Measurements from ENCODE around the gene GYS1.
"Not testable (repeated sequence)": the region's sequence is repeated elsewhere in the genome, so short reads cannot be mapped to it uniquely, and the experiment has no call there.

GYS1 gene

DNA sequence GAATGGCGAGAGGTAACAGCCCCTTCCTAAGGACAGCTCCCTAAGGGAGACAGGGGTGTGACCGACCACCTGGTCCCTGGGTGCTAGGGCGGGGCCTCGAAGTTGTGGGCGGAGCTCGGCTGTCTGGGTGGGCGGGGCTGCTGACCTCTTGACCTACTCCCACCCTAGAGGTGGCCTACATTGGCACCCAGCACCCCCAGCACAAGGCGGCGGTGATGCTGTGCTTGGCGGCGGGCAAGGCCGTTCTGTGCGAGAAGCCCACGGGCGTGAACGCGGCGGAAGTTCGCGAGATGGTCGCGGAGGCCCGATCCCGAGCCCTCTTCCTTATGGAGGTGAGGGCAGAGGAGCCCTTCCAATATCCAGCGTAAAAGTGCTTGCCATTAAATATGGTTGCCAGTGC lies 57.2 kb downstream of the GYS1 start:
- DNase-seq: no peak

DNA sequence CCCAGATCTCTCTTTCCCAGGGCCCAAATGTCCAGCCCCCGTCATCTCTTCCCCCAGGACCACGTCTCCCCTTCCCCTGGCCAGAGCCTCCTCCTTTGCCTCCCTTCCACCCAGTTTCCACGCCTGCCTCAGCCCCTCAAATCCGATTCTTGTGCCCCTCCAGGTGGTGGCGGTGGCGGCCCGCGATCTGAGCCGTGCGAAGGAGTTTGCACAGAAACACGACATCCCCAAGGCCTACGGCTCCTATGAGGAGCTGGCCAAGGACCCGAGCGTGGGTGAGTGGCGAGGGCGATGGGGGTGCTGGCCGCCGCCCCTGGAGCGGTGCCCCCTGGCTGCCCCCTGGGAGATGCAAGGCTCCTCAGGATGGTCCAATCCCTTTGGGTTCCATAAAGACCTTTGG lies 58.3 kb downstream of the GYS1 start:
- DNase-seq: no peak

DNA sequence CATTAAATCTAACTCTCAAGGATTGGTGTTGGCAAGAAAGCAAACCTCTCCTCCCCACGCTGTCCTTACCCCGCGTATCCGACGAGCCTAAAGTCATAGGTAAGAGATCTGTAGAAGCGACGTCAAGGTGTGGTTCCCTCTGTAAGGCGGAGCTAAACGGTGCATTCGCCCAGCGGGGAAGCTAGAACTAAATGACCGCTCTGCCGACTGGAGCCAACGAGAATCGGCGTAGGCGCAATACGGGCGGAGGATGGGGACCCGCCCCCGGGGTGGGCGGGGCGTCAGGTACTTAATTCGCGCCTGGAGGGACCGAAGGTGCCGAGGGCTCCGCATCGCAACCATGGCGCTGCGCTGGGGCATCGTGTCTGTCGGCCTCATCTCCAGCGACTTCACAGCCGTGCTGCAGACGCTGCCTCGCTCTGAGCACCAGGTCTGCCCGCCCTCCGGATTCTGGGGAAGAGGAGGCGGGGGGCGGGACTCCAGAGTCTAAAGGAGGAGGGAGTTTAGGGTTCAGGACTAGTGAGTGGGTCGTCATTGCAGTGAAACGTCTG lies 59.7 kb downstream of the GYS1 start, which contains the start of gene DHDH:
DHDH (plus strand) TSS at position 318 of the 551 bp plus-strand sequence; CDS start at position 341, 23 bp downstream.
- DNase-seq: peak; percentile 89

DNA sequence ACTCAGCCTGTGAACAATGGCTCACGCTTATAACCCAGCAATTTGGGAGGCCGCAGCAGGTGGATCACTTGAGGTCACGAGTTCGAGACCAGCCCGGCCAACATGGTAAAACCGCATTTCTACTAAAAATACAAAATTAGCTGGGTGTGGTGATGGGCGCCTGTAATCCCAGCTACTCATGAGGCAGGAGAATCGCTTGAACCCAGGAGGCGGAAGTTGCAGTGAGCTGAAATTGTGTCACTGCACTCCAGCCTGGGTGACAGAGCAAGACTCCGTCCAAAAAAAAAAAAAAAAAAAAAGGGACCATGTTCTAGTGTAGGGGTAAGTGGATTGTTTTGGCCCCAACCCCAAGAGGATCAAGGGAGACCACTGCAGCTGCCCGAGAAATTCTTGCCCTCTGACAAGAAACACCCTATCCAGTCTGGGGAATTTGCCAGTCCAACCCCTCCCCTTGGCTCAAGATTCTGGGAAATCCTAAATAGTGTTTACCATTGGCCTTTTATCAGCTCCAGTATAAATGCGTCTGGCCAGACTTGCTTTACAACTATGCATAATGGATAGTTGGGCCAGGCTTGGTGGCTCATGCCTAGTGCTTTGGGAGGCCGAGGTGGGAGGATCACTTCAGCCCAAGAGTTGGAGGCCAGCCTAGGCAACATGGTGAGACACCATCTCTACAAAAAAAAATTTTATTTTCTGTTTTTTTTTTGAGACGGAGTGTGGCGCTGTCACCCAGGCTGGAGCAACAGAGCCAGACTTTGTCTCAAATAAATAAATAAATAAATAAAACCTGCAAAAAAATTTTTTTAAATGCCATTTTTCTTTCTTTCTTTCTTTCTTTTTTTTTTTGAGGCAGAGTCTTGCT lies 64.7 kb downstream of the GYS1 start:
- no peak for DNase-seq

DNA sequence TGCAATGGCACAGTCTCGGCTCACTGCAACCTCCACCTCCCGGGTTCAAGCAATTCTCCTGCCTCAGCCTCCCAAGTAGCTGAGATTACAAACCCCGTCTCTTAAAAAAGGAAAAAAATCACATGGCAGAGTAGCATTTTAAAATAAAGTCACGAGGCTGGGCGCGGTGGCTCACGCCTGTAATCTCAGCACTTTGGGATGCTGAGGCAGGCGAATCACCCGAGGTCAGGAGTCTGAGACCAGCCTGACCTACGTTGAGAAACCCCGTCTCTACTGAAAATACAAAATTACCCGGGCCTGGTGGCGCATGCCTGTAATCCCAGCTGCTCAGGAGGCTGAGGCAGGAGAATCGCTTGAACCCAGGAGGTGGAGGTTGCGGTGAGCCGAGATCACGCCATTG lies 65.4 kb downstream of the GYS1 start:
- DNase-seq: not testable (repeated sequence)

DNA sequence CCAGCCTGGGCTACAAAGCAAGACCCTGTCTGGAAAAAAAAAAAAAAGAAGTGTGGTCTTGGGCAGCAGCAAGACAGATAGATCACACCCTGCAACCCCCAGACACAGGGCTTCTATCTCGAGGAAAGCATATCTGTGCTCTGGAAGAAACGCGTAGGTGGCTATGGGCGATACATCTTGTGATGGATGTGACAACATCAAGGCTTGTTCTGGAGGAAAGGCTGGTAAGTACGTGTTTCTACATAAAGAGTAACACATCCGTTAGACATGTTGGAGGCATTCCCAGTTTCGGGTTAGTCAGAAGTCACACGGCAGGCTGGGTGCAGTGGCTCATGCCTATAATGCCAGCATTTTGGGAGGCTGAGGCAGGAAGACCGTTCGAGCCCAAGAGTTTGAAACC lies 66.2 kb downstream of the GYS1 start:
- DNase-seq: no peak

DNA sequence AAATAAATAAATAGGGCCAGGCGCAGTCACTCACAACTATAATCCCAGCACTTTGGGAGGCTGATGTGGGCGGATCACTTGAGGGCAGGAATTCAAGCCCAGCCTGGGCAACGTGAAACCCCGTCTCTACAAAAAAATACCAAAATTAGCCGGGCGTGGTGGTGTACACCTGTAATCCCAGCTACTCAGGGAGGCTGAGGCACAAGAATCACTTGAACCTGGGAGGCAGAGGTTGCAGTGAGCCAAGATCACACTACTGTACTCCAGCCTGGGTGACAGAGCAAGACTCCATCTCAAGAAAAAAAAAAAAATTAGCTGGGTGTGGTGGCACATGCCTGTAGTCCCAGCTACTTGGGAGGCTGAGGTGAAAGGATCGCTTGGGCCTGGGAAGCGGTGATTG lies 67.2 kb downstream of the GYS1 start:
- DNase-seq: not testable (repeated sequence)

DNA sequence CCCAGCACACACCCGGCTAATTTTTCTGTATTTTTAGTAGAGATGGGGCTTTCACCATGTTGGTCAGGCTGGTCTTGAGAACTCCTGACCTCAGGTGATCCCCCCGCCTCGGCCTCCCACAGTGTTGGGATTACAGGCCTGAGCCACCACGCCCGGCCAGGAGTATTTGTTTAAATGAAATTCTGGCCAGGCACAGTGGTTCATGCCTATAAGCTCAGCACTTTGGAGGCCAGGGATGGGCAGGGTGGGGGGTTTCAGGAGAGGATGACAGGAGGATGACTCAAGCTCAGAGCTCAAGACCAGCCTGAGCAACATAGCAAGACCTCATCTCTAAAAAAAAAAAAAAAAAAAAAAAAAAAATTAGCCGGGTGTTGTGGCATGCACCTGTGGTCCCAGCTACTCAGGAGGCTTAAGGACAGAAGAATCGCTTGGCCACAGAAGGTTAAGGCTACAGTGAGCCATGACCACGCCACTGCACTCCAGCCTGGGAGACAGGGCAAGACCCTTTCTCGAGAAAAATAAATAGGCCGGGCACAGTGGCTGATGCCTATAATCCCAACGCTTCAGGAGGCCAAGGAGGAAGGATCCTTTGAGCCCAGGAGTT lies 67.8 kb downstream of the GYS1 start:
- DNase-seq: no peak

DNA sequence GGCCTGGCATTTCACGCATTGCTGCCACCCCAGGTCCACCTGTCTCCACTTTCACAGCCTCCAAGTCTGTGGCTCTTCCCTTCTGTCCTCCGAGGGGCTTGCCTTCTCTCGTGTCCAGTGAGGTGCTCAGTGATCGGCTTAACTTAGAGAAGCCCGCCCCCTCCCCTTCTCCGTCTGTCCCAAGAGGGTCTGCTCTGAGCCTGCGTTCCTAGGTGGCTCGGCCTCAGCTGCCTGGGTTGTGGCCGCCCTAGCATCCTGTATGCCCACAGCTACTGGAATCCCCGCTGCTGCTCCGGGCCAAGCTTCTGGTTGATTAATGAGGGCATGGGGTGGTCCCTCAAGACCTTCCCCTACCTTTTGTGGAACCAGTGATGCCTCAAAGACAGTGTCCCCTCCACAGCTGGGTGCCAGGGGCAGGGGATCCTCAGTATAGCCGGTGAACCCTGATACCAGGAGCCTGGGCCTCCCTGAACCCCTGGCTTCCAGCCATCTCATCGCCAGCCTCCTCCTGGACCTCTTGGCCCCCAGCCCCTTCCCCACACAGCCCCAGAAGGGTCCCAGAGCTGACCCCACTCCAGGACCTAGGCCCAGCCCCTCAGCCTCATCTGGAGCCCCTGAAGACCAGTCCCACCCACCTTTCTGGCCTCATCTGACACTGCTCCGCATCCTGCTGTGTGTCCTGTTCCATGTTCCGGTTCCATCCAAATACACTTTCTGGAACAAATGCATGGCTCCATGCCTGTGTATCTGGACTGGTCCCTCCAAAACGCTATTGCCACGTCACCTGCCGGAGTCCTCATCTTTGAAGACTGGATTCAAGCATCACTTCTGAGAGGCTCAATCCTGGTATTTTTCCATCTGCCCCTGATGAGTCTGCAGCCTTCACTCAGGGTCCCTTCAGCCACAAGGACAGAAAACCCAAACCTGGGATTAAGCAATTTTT lies 70.3 kb downstream of the GYS1 start:
- DNase-seq: no peak

DNA sequence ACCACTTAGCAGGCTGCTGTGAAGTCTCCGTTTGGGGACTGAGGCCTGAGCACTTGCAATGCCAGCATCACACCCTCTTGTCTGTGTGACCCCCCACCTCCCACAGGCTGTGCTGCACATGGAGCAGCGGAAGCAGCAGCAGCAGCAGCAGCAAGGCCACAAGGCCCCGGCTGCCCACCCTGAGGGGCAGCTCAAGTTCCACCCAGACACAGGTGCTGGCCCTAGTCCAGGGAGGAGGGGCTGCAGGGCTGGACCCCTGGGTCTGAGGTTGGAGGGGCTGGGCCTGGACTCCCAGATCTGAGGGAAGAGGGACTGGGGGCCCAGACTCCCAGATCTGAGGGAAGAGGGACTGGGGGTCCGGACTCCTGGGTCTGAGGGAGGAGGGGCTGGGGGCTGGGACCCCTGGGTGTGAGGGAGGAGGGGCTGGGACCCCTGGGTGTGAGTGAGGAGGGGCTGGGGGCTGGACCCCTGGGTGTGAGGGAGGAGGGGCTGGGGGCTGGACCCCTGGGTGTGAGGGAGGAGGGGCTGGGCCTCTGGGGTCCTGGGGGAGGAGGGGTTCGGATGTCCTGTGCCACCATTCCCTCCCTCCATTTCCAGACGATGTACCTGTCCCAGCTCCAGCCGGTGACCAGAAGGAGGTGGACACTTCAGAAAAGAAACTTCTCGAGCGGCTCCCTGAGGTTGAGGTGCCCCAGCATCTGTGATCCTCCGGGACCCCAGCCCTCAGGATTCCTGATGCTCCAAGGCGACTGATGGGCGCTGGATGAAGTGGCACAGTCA lies 71.2 kb downstream of the GYS1 start:
- no peak for DNase-seq

DNA sequence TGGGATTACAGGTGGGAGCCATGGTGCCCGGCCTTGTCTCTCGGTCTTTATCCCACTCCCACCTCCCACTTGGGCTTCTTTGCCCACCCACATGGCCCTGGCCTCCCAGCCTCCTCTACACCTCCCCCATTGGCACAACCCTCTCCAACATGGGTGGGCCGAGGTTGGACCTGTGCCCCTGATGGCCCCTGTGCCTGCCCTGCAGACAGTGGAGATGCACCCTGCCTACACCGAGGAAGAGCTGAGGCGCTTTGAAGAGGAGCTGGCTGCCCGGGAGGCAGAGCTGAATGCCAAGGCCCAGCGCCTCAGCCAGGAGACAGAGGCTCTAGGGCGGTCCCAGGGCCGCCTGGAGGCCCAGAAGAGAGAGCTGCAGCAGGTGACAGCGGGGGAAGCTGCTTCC lies 72.2 kb downstream of the GYS1 start:
- no peak for DNase-seq

DNA sequence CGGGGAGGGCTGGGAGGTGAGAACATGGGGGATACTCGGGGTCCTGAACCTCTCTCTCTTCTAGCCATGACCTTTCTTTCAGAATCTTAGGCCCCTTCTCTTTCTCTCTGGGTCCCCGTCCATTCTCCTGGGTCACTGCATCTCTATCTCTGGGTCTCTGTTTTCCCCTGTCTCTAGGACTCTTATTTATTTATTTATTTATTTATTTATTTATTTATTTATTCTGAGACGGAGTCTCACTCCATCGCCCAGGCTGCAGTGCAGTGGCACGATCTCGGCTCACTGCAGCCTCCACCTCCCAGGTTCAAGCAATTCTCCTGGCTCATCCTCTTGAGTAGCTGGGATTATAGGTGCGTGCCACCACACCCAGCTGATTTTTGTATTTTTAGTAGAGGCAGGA lies 73.8 kb downstream of the GYS1 start:
- DNase-seq: not testable (repeated sequence)

DNA sequence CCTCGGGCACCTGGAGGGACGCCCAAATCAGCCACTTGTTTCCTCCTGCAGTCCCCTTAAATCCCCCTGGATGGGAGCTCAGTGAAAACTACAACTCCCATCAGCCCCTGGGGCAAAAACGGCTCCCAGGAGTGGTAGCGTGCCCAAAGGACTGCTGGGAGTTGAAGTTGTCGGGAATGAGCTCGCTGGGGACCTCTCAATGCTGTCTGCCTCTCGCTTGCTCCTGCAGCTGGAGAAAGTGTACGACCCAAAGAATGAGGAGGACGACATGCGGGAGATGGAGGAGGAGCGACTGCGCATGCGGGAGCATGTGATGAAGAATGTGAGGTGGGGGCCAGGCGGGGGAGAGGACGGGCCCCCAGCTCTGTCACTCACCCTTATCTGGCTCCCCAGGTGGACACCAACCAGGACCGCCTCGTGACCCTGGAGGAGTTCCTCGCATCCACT lies 74.3 kb downstream of the GYS1 start:
- DNase-seq: no peak
